22Rv1 (cell line): ENCODE results near the gene RNF220.

ENCODE experiments used
- ZFX ChIP-seq: fragments of 450-650 bp; IDR thresholded peaks from 2 replicates; pipeline ENCODE4 v1.6.1; 2017; ENCODE audit warnings: antibody characterized with exemption, borderline replicate concordance
- TF ChIP-seq, protein P1 (sequence below): fragments of 450-650 bp; IDR thresholded peaks from 2 replicates; pipeline ENCODE4 v1.5.1; 2017; ENCODE audit warnings: mild to moderate bottlenecking

DNA sequence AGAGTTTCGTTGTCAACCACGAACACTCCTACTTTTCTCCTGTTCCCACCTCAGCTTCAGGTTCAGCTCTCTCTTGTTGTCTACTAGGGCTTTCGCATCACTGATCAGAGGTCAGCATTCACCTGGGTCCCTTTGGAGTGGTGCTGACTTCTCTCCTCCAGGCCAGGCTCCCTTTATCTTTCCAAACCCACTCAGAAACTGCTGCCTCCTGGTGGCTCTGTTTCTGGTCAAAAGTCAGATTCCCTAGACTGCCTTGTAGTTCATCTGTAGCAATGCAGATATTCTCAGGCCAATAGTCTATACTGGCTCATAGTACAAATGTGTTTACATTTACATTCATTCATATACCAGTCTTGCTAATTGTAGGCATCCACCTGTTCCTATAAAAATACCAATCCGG lies 43.6 kb upstream of the RNF220 start:
- TF ChIP-seq, protein P1, sequence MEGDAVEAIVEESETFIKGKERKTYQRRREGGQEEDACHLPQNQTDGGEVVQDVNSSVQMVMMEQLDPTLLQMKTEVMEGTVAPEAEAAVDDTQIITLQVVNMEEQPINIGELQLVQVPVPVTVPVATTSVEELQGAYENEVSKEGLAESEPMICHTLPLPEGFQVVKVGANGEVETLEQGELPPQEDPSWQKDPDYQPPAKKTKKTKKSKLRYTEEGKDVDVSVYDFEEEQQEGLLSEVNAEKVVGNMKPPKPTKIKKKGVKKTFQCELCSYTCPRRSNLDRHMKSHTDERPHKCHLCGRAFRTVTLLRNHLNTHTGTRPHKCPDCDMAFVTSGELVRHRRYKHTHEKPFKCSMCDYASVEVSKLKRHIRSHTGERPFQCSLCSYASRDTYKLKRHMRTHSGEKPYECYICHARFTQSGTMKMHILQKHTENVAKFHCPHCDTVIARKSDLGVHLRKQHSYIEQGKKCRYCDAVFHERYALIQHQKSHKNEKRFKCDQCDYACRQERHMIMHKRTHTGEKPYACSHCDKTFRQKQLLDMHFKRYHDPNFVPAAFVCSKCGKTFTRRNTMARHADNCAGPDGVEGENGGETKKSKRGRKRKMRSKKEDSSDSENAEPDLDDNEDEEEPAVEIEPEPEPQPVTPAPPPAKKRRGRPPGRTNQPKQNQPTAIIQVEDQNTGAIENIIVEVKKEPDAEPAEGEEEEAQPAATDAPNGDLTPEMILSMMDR = 0 out of 2 replicates have a peak, but pooled peaks have one; percentile 4
- no peak for TF ChIP-seq ZFX
